PC-9 (cell line): ENCODE measurements around the gene EHBP1L1. TPM values are rescaled to one million over a fixed set of nuclear protein-coding genes. Genes with fewer than 3 reads are reported as not detected.

Experiments used
- BruUV-seq: library from RNA; stranded (reverse); fragments of 400-500 nt; replicated peaks from 2 replicates; lab custom pipeline; 2021; lab: Mats Ljungman, UMichigan
- CTCF ChIA-PET: fragments of 300-600 bp; sonication (Branson Sonifier 250); formaldehyde crosslinking; loops from one replicate; lab custom pipeline; 2022; ENCODE audit warnings: antibody characterized with exemption; lab: Charles Lee
- POLR2A ChIA-PET: fragments of 300-600 bp; sonication (Branson Sonifier 250); formaldehyde crosslinking; loops from one replicate; lab custom pipeline; 2022; ENCODE audit warnings: antibody characterized with exemption; ENCODE audit not compliant: unreplicated experiment; lab: Charles Lee
- DNase-seq, 2 experiments: peaks; one replicate each; pipeline versions ENCODE4 v3.0.0 to v3.0.0-alpha.2; 2015 to 2022; ENCODE audit warnings: mixed read lengths in 1 of 2
- H2AFZ ChIP-seq: fragments of 200-600 bp; sonication (generic); 2 replicates; pipeline ENCODE4 v1.8.1; 2017; ENCODE audit warnings: antibody characterized with exemption
- H3F3A ChIP-seq: fragments of 200-600 bp; sonication (generic); 2 replicates; pipeline ENCODE4 v1.8.1; 2017; ENCODE audit warnings: antibody characterized with exemption, mild to moderate bottlenecking, low read depth; ENCODE audit not compliant: insufficient read depth
- H3K27ac ChIP-seq: fragments of 200-600 bp; sonication (generic); 2 replicates; pipeline ENCODE4 v1.6.1; 2016; ENCODE audit warnings: mixed run types
- H3K27me3 ChIP-seq: fragments of 200-600 bp; sonication (generic); 2 replicates; pipeline ENCODE4 v1.6.1; 2016; ENCODE audit warnings: low read depth, mixed run types; ENCODE audit not compliant: insufficient read depth
- H3K36me3 ChIP-seq: fragments of 200-600 bp; sonication (generic); 2 replicates; pipeline ENCODE4 v1.6.1; 2016; ENCODE audit warnings: low read depth, mixed run types
- H3K4me1 ChIP-seq: fragments of 200-600 bp; sonication (generic); replicated peaks from 2 replicates; pipeline ENCODE4 v1.6.1; 2016; ENCODE audit warnings: mixed run types; ENCODE audit not compliant: insufficient read depth
- H3K4me2 ChIP-seq: fragments of 200-600 bp; sonication (generic); 2 replicates; pipeline ENCODE4 v1.6.1; 2017; ENCODE audit warnings: mixed run types
- H3K4me3 ChIP-seq: fragments of 200-600 bp; sonication (generic); 2 replicates; pipeline ENCODE4 v1.6.1; 2016; ENCODE audit warnings: mixed run types
- H3K79me2 ChIP-seq: fragments of 200-600 bp; sonication (generic); 2 replicates; pipeline ENCODE4 v1.6.1; 2017; ENCODE audit warnings: low read depth, mixed run types
- H3K9me2 ChIP-seq: fragments of 200-600 bp; sonication (generic); 2 replicates; pipeline ENCODE4 v1.8.1; 2017; ENCODE audit warnings: mild to moderate bottlenecking; ENCODE audit not compliant: insufficient read depth
- H3K9me3 ChIP-seq: fragments of 200-600 bp; sonication (generic); 2 replicates; pipeline ENCODE4 v1.8.1; 2016; ENCODE audit warnings: low read depth; ENCODE audit not compliant: insufficient read depth
- H4K20me1 ChIP-seq: fragments of 200-600 bp; sonication (generic); 2 replicates; pipeline ENCODE4 v1.8.1; 2017; ENCODE audit not compliant: insufficient read depth
- EZH2 ChIP-seq: fragments of 200-600 bp; sonication (generic); IDR thresholded peaks from 2 replicates; pipeline ENCODE4 v1.8.0; 2017; ENCODE audit warnings: antibody characterized with exemption, low read depth
- intact Hi-C: fragments of 100-400 bp; cut with micrococcal nuclease; formaldehyde crosslinking; loops from one replicate; pipeline ENCODE4 v1.10.0; 2022; ENCODE audit not compliant: unreplicated experiment
- total RNA-seq: library from RNA; stranded (reverse); gene quantifications from 2 replicates; pipeline ENCODE4 v1.2.3, GENCODE V29; 2021
- TF ChIP-seq, protein P1 (sequence below): fragments of 200-600 bp; sonication (generic); conservative IDR thresholded peaks from 2 replicates; pipeline ENCODE4 v1.6.1; 2017; ENCODE audit warnings: mixed run types, antibody characterized with exemption, mild to moderate bottlenecking, moderate library complexity

The EHBP1L1 gene
- total RNA-seq, 1 experiment from 2014 or later: 123 TPM

DNA sequence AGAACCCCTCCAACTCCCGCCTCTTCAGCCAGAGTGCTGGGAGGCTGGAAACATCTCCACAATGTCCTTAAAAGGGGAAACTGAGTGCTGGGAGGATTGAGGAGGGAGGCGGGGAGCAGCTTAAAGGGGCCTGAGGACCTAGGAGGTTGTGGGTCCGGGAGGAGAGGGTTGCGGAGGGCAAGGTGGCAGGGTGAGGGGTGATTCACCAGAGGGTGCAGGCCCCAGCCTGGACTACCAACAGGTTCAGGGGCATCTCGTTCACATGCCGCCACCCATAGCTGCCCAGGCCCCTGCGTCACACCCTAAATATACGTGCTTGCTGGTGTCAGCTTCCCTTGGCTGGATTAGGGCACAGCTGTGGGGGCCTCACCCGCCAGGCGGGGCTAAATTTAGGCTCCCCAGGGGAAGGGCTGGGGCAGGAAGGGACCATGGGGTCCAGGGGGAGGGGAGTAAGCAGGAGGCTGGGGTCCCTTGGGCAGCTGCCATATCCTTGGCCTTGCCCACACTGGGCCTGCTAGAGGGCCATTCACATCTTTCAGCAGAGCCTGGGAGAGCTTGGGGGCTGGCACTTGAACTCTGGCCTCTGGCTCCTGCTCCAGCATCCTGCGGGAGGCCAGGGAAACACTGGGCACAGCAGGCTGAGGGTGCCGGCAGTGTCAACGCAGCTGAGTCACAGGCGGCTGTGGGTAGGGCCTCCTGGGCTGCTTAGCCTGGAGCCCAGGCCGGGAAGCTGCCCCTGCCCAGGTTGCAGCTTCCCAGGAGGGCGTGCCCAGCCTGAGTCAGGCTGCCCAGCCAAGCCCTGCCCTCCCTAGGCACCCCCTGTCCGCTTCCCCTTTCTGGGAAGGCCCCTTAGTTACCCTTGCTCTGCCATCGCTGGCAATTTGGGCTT is 1.3 kb downstream of the EHBP1L1 start:
- BruUV-seq: no TSS peak
- Histone ChIP-seq H4K20me1 (peaks cover 7% of the 10 kb centered on the region; the same call in 1 of the 2 replicates), H3K4me2 (peak overlapping the region; percentile 98), H3K4me1 (peaks cover 43% of the 10 kb centered on the region), H3K79me2 (peaks cover 33% of the 10 kb centered on the region), H3K9me3 (no peaks in the 10 kb centered on the region), H3K27ac (peak overlapping the region; percentile 52), H2AFZ (no peak overlapping the region), H3F3A (peaks cover 41% of the 10 kb centered on the region), H3K9me2 (no peaks in the 10 kb centered on the region), H3K4me3 (peak overlapping the region; percentile 81), H3K36me3 (no peaks in the 10 kb centered on the region; the same call in 1 of the 2 replicates), H3K27me3 (no peaks in the 10 kb centered on the region)
- intact Hi-C loops: loop anchor here (1.0 kb wide), 1 partner anchor 38 kb away; the partner anchor contains the start of gene PCNX3
- ChIA-PET POLR2A (interaction anchor here (0.5 to 0.9 kb wide), 11 partner anchors 17 to 724 kb away, joined by 3 to 16 read pairs (median 5); partner anchors contain the start of genes NEAT1 and PCNX3), CTCF (interaction anchor here (0.5 to 0.9 kb wide), 4 partner anchors 11 to 97 kb away, joined by 3 to 5 read pairs (median 3); partner anchors contain the start of gene KCNK7)
- no peak for TF ChIP-seq EZH2
- TF ChIP-seq, protein P1, sequence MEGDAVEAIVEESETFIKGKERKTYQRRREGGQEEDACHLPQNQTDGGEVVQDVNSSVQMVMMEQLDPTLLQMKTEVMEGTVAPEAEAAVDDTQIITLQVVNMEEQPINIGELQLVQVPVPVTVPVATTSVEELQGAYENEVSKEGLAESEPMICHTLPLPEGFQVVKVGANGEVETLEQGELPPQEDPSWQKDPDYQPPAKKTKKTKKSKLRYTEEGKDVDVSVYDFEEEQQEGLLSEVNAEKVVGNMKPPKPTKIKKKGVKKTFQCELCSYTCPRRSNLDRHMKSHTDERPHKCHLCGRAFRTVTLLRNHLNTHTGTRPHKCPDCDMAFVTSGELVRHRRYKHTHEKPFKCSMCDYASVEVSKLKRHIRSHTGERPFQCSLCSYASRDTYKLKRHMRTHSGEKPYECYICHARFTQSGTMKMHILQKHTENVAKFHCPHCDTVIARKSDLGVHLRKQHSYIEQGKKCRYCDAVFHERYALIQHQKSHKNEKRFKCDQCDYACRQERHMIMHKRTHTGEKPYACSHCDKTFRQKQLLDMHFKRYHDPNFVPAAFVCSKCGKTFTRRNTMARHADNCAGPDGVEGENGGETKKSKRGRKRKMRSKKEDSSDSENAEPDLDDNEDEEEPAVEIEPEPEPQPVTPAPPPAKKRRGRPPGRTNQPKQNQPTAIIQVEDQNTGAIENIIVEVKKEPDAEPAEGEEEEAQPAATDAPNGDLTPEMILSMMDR: no peak
- DNase-seq: peak; percentile 87 to 90

GRCh38 chr11:65577756-65578109 is 1.9 kb downstream of the EHBP1L1 start:
- ChIA-PET POLR2A (interaction anchor here (0.5 to 0.9 kb wide), 7 partner anchors 35 to 725 kb away, joined by 3 to 16 read pairs (median 5); partner anchors contain the start of gene PCNX3), CTCF (interaction anchor here (0.5 to 0.6 kb wide), 2 partner anchors 77 to 98 kb away, joined by 5 to 8 read pairs; no protein-coding TSS in a partner anchor)
- Histone ChIP-seq H3F3A (peaks cover 43% of the 10 kb centered on the region), H3K36me3 (no peaks in the 10 kb centered on the region; the same call in 1 of the 2 replicates), H3K4me3 (peak overlapping the region; percentile 81; the same call in 1 of the 2 replicates), H4K20me1 (peaks cover 7% of the 10 kb centered on the region; the same call in 1 of the 2 replicates), H3K9me2 (no peaks in the 10 kb centered on the region), H2AFZ (no peak overlapping the region), H3K27ac (peak overlapping the region; percentile 28), H3K9me3 (no peaks in the 10 kb centered on the region), H3K4me2 (peak overlapping the region; percentile 98), H3K4me1 (peaks cover 43% of the 10 kb centered on the region), H3K27me3 (no peaks in the 10 kb centered on the region), H3K79me2 (peaks cover 33% of the 10 kb centered on the region)
- intact Hi-C loops: loop anchor here (1.0 kb wide), 1 partner anchor 38 kb away; the partner anchor contains the start of gene PCNX3
- no peak for DNase-seq
- BruUV-seq: no TSS peak
- no peak for TF ChIP-seq EZH2

DNA sequence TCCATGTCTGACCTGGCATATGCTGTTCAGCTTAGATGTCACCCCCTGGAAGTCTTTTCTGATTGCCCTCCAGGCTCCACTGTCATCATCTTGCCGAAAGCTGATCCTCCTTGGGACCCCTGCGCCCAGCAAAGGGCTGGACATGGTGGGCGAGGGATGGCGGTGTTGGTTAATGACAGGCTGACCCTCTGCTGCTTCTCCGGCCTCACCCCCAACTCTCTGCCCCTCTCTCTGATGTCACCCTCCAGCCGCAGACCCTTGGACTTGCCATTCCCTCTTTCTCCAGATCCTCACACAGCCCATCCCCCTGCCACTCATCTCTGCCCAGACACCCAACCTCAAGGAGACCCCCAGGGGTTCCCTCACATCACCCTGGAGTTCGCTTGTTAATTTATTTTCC is 2.3 kb downstream of the EHBP1L1 start:
- peaks cover 29% of the 10 kb centered on the region for H3K79me2 ChIP-seq
- POLR2A ChIA-PET: interaction anchor here (0.7 kb wide), 1 partner anchor 37 kb away, joined by 3 read pairs; the partner anchor contains the start of gene PCNX3
- H2AFZ ChIP-seq: no peak overlapping the region
- peaks cover 45% of the 10 kb centered on the region for H3F3A ChIP-seq
- H3K4me3 ChIP-seq: no peak overlapping the region
- H3K36me3 ChIP-seq: no peaks in the 10 kb centered on the region; the same call in 1 of the 2 replicates
- H3K27ac ChIP-seq: no peak overlapping the region
- CTCF ChIA-PET: interaction anchor here (0.6 kb wide), 1 partner anchor 76 kb away, joined by 8 read pairs; no protein-coding TSS in a partner anchor
- BruUV-seq: no TSS peak
- H3K4me2 ChIP-seq: peak overlapping the region; percentile 98
- intact Hi-C loops: no loop called here
- TF ChIP-seq, protein P1: no peak
- no peak for TF ChIP-seq EZH2
- H3K9me2 ChIP-seq: no peaks in the 10 kb centered on the region
- DNase-seq: no peak
- H4K20me1 ChIP-seq: peaks cover 7% of the 10 kb centered on the region; the same call in 1 of the 2 replicates
- H3K9me3 ChIP-seq: no peaks in the 10 kb centered on the region
- no peaks in the 10 kb centered on the region for H3K27me3 ChIP-seq
- H3K4me1 ChIP-seq: peaks cover 40% of the 10 kb centered on the region
